ENCODE data around the gene PTPN22. TPM values are rescaled to one million over a fixed set of nuclear protein-coding genes. Genes with fewer than 3 reads are reported as not detected.

PTPN22 gene
- total RNA-seq, 1 experiment from 2014 or later = not detected

GRCh38 chr1:113818578-113818977 is 52.9 kb downstream of the PTPN22 start:
- no peak for DNase-seq
- no peaks in the 10 kb centered on the region for H3K36me3 ChIP-seq
- no peaks in the 10 kb centered on the region for H3K9me3 ChIP-seq
- no peak overlapping the region for H3K4me3 ChIP-seq
- H3K27me3 ChIP-seq = no peaks in the 10 kb centered on the region

GRCh38 chr1:113813218-113813617 is 58.3 kb downstream of the PTPN22 start:
- H3K36me3 ChIP-seq = peaks cover 5% of the 10 kb centered on the region
- no peaks in the 10 kb centered on the region for H3K9me3 ChIP-seq
- no peaks in the 10 kb centered on the region for H3K27me3 ChIP-seq
- DNase-seq = no peak
- H3K4me3 ChIP-seq = no peak overlapping the region

GRCh38 chr1:113812661-113813135 is 58.8 kb downstream of the PTPN22 start:
- Histone ChIP-seq H3K27me3 (no peaks in the 10 kb centered on the region), H3K36me3 (peaks cover 11% of the 10 kb centered on the region), H3K9me3 (no peaks in the 10 kb centered on the region), H3K4me3 (peak overlapping the region; percentile 80)
- no peak for DNase-seq

- peak; percentile 100 for DNase-seq
- Histone ChIP-seq H3K4me3 (peak within 1 kb of the TSS; percentile 80), H3K9me3 (no peaks in the 10 kb centered on the region), H3K27me3 (no peaks in the 10 kb centered on the region), H3K36me3 (peaks cover 11% of the 10 kb centered on the region)
Measured at GRCh38 chr1:113811888-113812660, 59.4 kb downstream of the PTPN22 start, which contains the start of gene RSBN1. RSBN1 (minus strand) TSS chr1:113812476; CDS start chr1:113812412, 64 bp downstream.

GRCh38 chr1:113811156-113811887 is 60.2 kb downstream of the PTPN22 start:
- no peaks in the 10 kb centered on the region for H3K27me3 ChIP-seq

GRCh38 chr1:113809670-113810602 is 61.6 kb downstream of the PTPN22 start:
- Histone ChIP-seq H3K27me3 (no peaks in the 10 kb centered on the region), H3K9me3 (no peaks in the 10 kb centered on the region), H3K4me3 (peak overlapping the region; percentile 80), H3K36me3 (peaks cover 16% of the 10 kb centered on the region)
- no peak for DNase-seq

More at GRCh38 chr1:113811156-113811887, 60.2 kb downstream of the PTPN22 start:
- Histone ChIP-seq H3K4me3 (peak overlapping the region; percentile 80), H3K36me3 (peaks cover 11% of the 10 kb centered on the region), H3K9me3 (no peaks in the 10 kb centered on the region)
- DNase-seq = peak; percentile 7

- H3K4me3 ChIP-seq = no peak overlapping the region
- peaks cover 16% of the 10 kb centered on the region for H3K36me3 ChIP-seq
- no peaks in the 10 kb centered on the region for H3K27me3 ChIP-seq
- H3K9me3 ChIP-seq = no peaks in the 10 kb centered on the region
- DNase-seq = no peak
Measured at GRCh38 chr1:113808450-113809195, 62.9 kb downstream of the PTPN22 start.

- no peak for DNase-seq
- H3K36me3 ChIP-seq = peaks cover 16% of the 10 kb centered on the region
- no peaks in the 10 kb centered on the region for H3K9me3 ChIP-seq
- H3K4me3 ChIP-seq = no peak overlapping the region
- H3K27me3 ChIP-seq = no peaks in the 10 kb centered on the region
Measured at GRCh38 chr1:113805639-113806038, 65.9 kb downstream of the PTPN22 start.

GRCh38 chr1:113805256-113805531 is 66.3 kb downstream of the PTPN22 start:
- DNase-seq = no peak
- Histone ChIP-seq H3K9me3 (no peaks in the 10 kb centered on the region), H3K4me3 (no peak overlapping the region), H3K36me3 (peaks cover 16% of the 10 kb centered on the region), H3K27me3 (no peaks in the 10 kb centered on the region)

- H3K36me3 ChIP-seq = peaks cover 16% of the 10 kb centered on the region
- DNase-seq = no peak
- no peaks in the 10 kb centered on the region for H3K9me3 ChIP-seq
- H3K4me3 ChIP-seq = no peak overlapping the region
- no peaks in the 10 kb centered on the region for H3K27me3 ChIP-seq
Measured at GRCh38 chr1:113804421-113805255, 66.9 kb downstream of the PTPN22 start.

- Histone ChIP-seq H3K36me3 (peaks cover 9% of the 10 kb centered on the region), H3K4me3 (no peak overlapping the region), H3K27me3 (no peaks in the 10 kb centered on the region), H3K9me3 (no peaks in the 10 kb centered on the region)
- no peak for DNase-seq
Measured at GRCh38 chr1:113802367-113803007, 69.0 kb downstream of the PTPN22 start.

GRCh38 chr1:113800487-113800886 is 71.0 kb downstream of the PTPN22 start:
- no peak overlapping the region for H3K4me3 ChIP-seq
- no peaks in the 10 kb centered on the region for H3K9me3 ChIP-seq
- H3K27me3 ChIP-seq = no peaks in the 10 kb centered on the region
- H3K36me3 ChIP-seq = peaks cover 16% of the 10 kb centered on the region
- no peak for DNase-seq

GRCh38 chr1:113797472-113797871 is 74.0 kb downstream of the PTPN22 start:
- DNase-seq = no peak
- H3K27me3 ChIP-seq = no peaks in the 10 kb centered on the region
- H3K36me3 ChIP-seq = peaks cover 22% of the 10 kb centered on the region
- H3K4me3 ChIP-seq = no peak overlapping the region
- no peaks in the 10 kb centered on the region for H3K9me3 ChIP-seq

GRCh38 chr1:113793878-113794834 is 77.4 kb downstream of the PTPN22 start:
- Histone ChIP-seq H3K36me3 (peaks cover 22% of the 10 kb centered on the region), H3K4me3 (no peak overlapping the region), H3K27me3 (no peaks in the 10 kb centered on the region), H3K9me3 (no peaks in the 10 kb centered on the region)
- DNase-seq = no peak
